Endothelial cell of umbilical vein (primary cell): ENCODE measurements around the gene WDR31. TPM values are rescaled to one million over a fixed set of nuclear protein-coding genes. Genes with fewer than 3 reads are reported as not detected.

Experiments
- BruUV-seq: library from RNA; stranded (reverse); fragments of 400-500 nt; replicated peaks from 2 replicates; lab custom pipeline; 2021; lab: Mats Ljungman, UMichigan
- CTCF ChIA-PET: fragments of 300-600, 350-600 bp; sonication (Branson Sonifier 250); formaldehyde crosslinking; loops from one replicate; lab custom pipeline; 2021; ENCODE audit warnings: antibody characterized with exemption, inconsistent platforms; lab: Charles Lee
- POLR2A ChIA-PET: fragments of 300-600, 350-600 bp; sonication (Branson Sonifier 250); formaldehyde crosslinking; loops from one replicate; lab custom pipeline; 2021; ENCODE audit warnings: antibody characterized with exemption, inconsistent platforms; lab: Charles Lee
- DNase-seq: peaks from one replicate; pipeline ENCODE4 v3.0.0-alpha.2; 2011; ENCODE audit warnings: low read depth, low spot score
- FAIRE-seq: peaks from 2 replicates; lab custom pipeline; 2011; peaks lifted over from hg19 to GRCh38; lab: Jason Lieb, UNC
- H2AFZ ChIP-seq: 2 replicates; pipeline ENCODE4 v1.6.0; 2012; ENCODE audit warnings: low read depth, low read length, control low read depth, inconsistent platforms
- H3K27ac ChIP-seq: 2 replicates; pipeline ENCODE4 v1.5.1; 2011; ENCODE audit warnings: low read depth, mild to moderate bottlenecking, control low read depth, low read length, moderate library complexity; ENCODE audit not compliant: insufficient read depth
- H3K27me3 ChIP-seq, 2 experiments: 2 replicates each; pipeline versions ENCODE4 v1.6.0 to v1.6.1; 2011; ENCODE audit warnings: low read length in 2 of 2, mixed read lengths in 1 of 2; ENCODE audit not compliant: control insufficient read depth in 2 of 2, insufficient read depth in 2 of 2
- H3K36me3 ChIP-seq, 2 experiments: 2 replicates in 1 of 2; 3 replicates in 1 of 2; pipeline ENCODE4 v1.5.1; 2011; ENCODE audit warnings: low read length in 2 of 2, mild to moderate bottlenecking in 1 of 2, moderate library complexity in 1 of 2; ENCODE audit not compliant: control insufficient read depth in 2 of 2, insufficient read depth in 2 of 2; ENCODE audit errors: extremely low read depth in 1 of 2
- H3K4me1 ChIP-seq: 3 replicates; pipeline ENCODE4 v1.5.1; 2011; ENCODE audit warnings: mild to moderate bottlenecking, low read length; ENCODE audit not compliant: control insufficient read depth, insufficient read depth; ENCODE audit errors: extremely low read depth
- H3K4me2 ChIP-seq: 2 replicates; pipeline ENCODE4 v1.6.1; 2011; ENCODE audit warnings: low read length, control low read depth, mixed read lengths; ENCODE audit not compliant: insufficient read depth
- H3K4me3 ChIP-seq, 3 experiments: fragments of 200-600 bp in 1 of 3; sonication (generic), shearing (Covaris generic) in 1 of 3; replicated peaks in 1 of 3; 2 replicates each; pipeline ENCODE4 v1.5.1; 2011 to 2016; ENCODE audit warnings: control low read depth in 3 of 3, low read length in 3 of 3, mild to moderate bottlenecking in 2 of 3, inconsistent platforms in 1 of 3, low read depth in 1 of 3, moderate library complexity in 1 of 3; ENCODE audit not compliant: insufficient read depth in 1 of 3
- H3K79me2 ChIP-seq: 2 replicates; pipeline ENCODE4 v1.6.0; 2012; ENCODE audit warnings: low read length, inconsistent platforms; ENCODE audit not compliant: control insufficient read depth, insufficient read depth
- H3K9ac ChIP-seq: replicated peaks from 2 replicates; pipeline ENCODE3; 2011; ENCODE audit warnings: low read length, control low read depth; ENCODE audit not compliant: insufficient read depth; ENCODE audit errors: extremely low read depth
- H3K9me1 ChIP-seq: replicated peaks from 3 replicates; pipeline ENCODE4 v1.6.0; 2011; ENCODE audit warnings: mild to moderate bottlenecking, low read length; ENCODE audit not compliant: control insufficient read depth, insufficient read depth; ENCODE audit errors: extremely low read depth
- H3K9me3 ChIP-seq: replicated peaks from 2 replicates; pipeline ENCODE4 v1.5.1; 2012; ENCODE audit warnings: low read length, inconsistent platforms; ENCODE audit not compliant: control insufficient read depth, insufficient read depth
- H4K20me1 ChIP-seq: replicated peaks from 2 replicates; pipeline ENCODE3; 2011; ENCODE audit warnings: mild to moderate bottlenecking, low read length; ENCODE audit not compliant: control insufficient read depth, insufficient read depth; ENCODE audit errors: extremely low read depth
- CTCF ChIP-seq, 2 donors: IDR thresholded peaks; 1 replicate in 1 of 2; 2 replicates in 1 of 2; pipeline ENCODE4 v1.5.1; 2011; ENCODE audit warnings: low read length in 2 of 2, mild to moderate bottlenecking in 2 of 2, moderate library complexity in 2 of 2, control low read depth in 1 of 2, inconsistent platforms in 1 of 2, low read depth in 1 of 2; ENCODE audit not compliant: insufficient read depth in 1 of 2; ENCODE audit errors: extremely low read depth in 1 of 2
- EZH2 ChIP-seq: IDR thresholded peaks from 2 replicates; pipeline ENCODE4 v1.6.1; 2012; ENCODE audit warnings: borderline replicate concordance, low read depth, mild to moderate bottlenecking, moderate library complexity, low read length, inconsistent platforms; ENCODE audit not compliant: severe bottlenecking
- FOS ChIP-seq: IDR thresholded peaks from 2 replicates; pipeline ENCODE4 v1.6.1; 2011; ENCODE audit warnings: mild to moderate bottlenecking, low read length, moderate library complexity, borderline replicate concordance; ENCODE audit not compliant: insufficient read depth
- GATA2 ChIP-seq: IDR thresholded peaks from 2 replicates; pipeline ENCODE4 v1.7.0; 2011; ENCODE audit warnings: low read depth, mild to moderate bottlenecking, moderate library complexity, mixed read lengths, low read length; ENCODE audit not compliant: insufficient read length, insufficient read depth
- JUN ChIP-seq: IDR thresholded peaks from 2 replicates; pipeline ENCODE4 v1.6.1; 2011; ENCODE audit warnings: borderline replicate concordance, low read depth; ENCODE audit not compliant: insufficient read length, insufficient read depth
- MAX ChIP-seq: IDR thresholded peaks from 2 replicates; pipeline ENCODE4 v1.6.1; 2011; ENCODE audit not compliant: insufficient read depth, insufficient read length
- MYC ChIP-seq: IDR thresholded peaks from one replicate; pipeline ENCODE4 v1.6.1; 2011; ENCODE audit warnings: mild to moderate bottlenecking, low read depth, low read length
- POLR2A ChIP-seq: IDR thresholded peaks from 2 replicates; pipeline ENCODE4 v1.6.1; 2012; ENCODE audit warnings: low read depth, mild to moderate bottlenecking, control low read depth, low read length
- POLR2AphosphoS5 ChIP-seq: IDR thresholded peaks from 2 replicates; pipeline ENCODE4 v1.6.1; 2012; ENCODE audit warnings: low read depth, mild to moderate bottlenecking, control low read depth, low read length, moderate library complexity; ENCODE audit not compliant: insufficient read depth
- dilution Hi-C: fragments of 300-500 bp; cut with MboI; formaldehyde crosslinking; loops from one replicate; pipeline ENCODE4 v1.15.0; 2019; ENCODE audit warnings: low sequenced_read_pairs; ENCODE audit not compliant: extremely low pct_ligation_motif_present
- intact Hi-C: fragments of 100-400 bp; cut with micrococcal nuclease; formaldehyde crosslinking; loops from one replicate; pipeline ENCODE4 v1.10.0; 2022
- polyA plus RNA-seq, 4 experiments: library from polyadenylated mRNA; depleted of rRNA in 3 of 4; stranded (reverse) in 3 of 4; unstranded in 1 of 4; fragments of >200 nt; gene quantifications; 2 replicates each; pipeline versions ENCODE4 v1.2.1 to v1.2.3, GENCODE V29; 2011 to 2012; ENCODE audit warnings: missing spikeins in 1 of 4
- total RNA-seq: library from RNA; stranded (reverse); gene quantifications from 2 replicates; pipeline ENCODE4 v1.2.3, GENCODE V29; 2021

WDR31 gene
- total and polyA plus RNA-seq, 2 donors (not counting 3 experiments of a cell fraction or from before 2014, with no cell fraction given): 0.22 to 1.00 TPM

GRCh38 chr9:113348437-113348836, 8.4 kb upstream of the WDR31 start:
- H2AFZ ChIP-seq: no peak overlapping the region
- no peaks in the 10 kb centered on the region for H3K36me3 ChIP-seq
- FAIRE-seq (no peak), DNase-seq (no peak)
- H3K4me2 ChIP-seq: no peak overlapping the region
- no peaks in the 10 kb centered on the region for H3K79me2 ChIP-seq
- peaks cover 38 to 52% of the 10 kb centered on the region in 2 experiments for H3K27me3 ChIP-seq
- BruUV-seq: no TSS peak
- POLR2A ChIA-PET: interaction anchor here (0.9 kb wide), 1 partner anchor 8 kb away, joined by 3 read pairs; the partner anchor contains the start of gene WDR31
- intact Hi-C loops (no loop called here), dilution Hi-C loops (no loop called here)
- no peaks in the 10 kb centered on the region for H3K9me1 ChIP-seq
- no peaks in the 10 kb centered on the region for H4K20me1 ChIP-seq
- peaks cover 3% of the 10 kb centered on the region for H3K4me1 ChIP-seq
- no peak overlapping the region for H3K9ac ChIP-seq
- no peak overlapping the region for H3K4me3 ChIP-seq
- no peaks in the 10 kb centered on the region for H3K9me3 ChIP-seq
- no peak for TF ChIP-seq EZH2
- TF ChIP-seq FOS: no peak
- no peak for TF ChIP-seq JUN
- TF ChIP-seq POLR2A: no peak
- TF ChIP-seq MYC: no peak
- TF ChIP-seq GATA2: no peak
- no peak for TF ChIP-seq CTCF (IDR thresholded peaks at IDR 0.05; ENCODE audit: extremely low read depth in 1 of 2, insufficient read depth in 1 of 2, low read depth in 1 of 2, low read length in 2 of 2)
- no peak for TF ChIP-seq POLR2AphosphoS5
- TF ChIP-seq MAX: no peak
- CTCF ChIA-PET: interaction anchor here (0.8 to 1.7 kb wide), 3 partner anchors 11 to 51 kb away, joined by 3 to 5 read pairs (median 3); partner anchors contain the start of gene HDHD3
- H3K27ac ChIP-seq: no peak overlapping the region
